Panc1 (cell line): Measurements from ENCODE around the gene ATXN2.

Experiments
- POLR2AphosphoS5 ChIP-seq: IDR thresholded peaks from 2 replicates; pipeline ENCODE4 v1.6.1; 2012; ENCODE audit warnings: mild to moderate bottlenecking, low read depth, low read length, moderate library complexity
- SIN3A ChIP-seq: IDR thresholded peaks from 2 replicates; pipeline ENCODE4 v1.6.1; 2012; ENCODE audit warnings: low read depth, mild to moderate bottlenecking, low read length, moderate library complexity, borderline replicate concordance; ENCODE audit not compliant: insufficient read depth
- TCF7L2 ChIP-seq: IDR thresholded peaks from 2 replicates; pipeline ENCODE4 v1.6.1; 2011; ENCODE audit warnings: mild to moderate bottlenecking, low read depth, low read length, inconsistent platforms
- TF ChIP-seq, protein P1 (sequence below), 2 experiments: IDR thresholded peaks; 2 replicates each; pipeline ENCODE4 v1.6.1; 2011 to 2012; ENCODE audit warnings: low read depth in 2 of 2, control low read depth in 1 of 2, low read length in 1 of 2, mild to moderate bottlenecking in 1 of 2, moderate library complexity in 1 of 2; ENCODE audit not compliant: insufficient read depth in 1 of 2
- TF ChIP-seq, protein P2 (sequence below): fragments of 450-650 bp; IDR thresholded peaks from 2 replicates; pipeline ENCODE4 v1.5.1; 2017; ENCODE audit warnings: mild to moderate bottlenecking

GRCh38 chr12:111443086-111443485 is 156.0 kb downstream of the ATXN2 start:
- TF ChIP-seq, protein P1, sequence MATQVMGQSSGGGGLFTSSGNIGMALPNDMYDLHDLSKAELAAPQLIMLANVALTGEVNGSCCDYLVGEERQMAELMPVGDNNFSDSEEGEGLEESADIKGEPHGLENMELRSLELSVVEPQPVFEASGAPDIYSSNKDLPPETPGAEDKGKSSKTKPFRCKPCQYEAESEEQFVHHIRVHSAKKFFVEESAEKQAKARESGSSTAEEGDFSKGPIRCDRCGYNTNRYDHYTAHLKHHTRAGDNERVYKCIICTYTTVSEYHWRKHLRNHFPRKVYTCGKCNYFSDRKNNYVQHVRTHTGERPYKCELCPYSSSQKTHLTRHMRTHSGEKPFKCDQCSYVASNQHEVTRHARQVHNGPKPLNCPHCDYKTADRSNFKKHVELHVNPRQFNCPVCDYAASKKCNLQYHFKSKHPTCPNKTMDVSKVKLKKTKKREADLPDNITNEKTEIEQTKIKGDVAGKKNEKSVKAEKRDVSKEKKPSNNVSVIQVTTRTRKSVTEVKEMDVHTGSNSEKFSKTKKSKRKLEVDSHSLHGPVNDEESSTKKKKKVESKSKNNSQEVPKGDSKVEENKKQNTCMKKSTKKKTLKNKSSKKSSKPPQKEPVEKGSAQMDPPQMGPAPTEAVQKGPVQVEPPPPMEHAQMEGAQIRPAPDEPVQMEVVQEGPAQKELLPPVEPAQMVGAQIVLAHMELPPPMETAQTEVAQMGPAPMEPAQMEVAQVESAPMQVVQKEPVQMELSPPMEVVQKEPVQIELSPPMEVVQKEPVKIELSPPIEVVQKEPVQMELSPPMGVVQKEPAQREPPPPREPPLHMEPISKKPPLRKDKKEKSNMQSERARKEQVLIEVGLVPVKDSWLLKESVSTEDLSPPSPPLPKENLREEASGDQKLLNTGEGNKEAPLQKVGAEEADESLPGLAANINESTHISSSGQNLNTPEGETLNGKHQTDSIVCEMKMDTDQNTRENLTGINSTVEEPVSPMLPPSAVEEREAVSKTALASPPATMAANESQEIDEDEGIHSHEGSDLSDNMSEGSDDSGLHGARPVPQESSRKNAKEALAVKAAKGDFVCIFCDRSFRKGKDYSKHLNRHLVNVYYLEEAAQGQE (IDR thresholded peaks at IDR 0.05; ENCODE audit: insufficient read depth in 1 of 2, low read depth in 2 of 2, low read length in 1 of 2): no peak
- TF ChIP-seq, protein P2, sequence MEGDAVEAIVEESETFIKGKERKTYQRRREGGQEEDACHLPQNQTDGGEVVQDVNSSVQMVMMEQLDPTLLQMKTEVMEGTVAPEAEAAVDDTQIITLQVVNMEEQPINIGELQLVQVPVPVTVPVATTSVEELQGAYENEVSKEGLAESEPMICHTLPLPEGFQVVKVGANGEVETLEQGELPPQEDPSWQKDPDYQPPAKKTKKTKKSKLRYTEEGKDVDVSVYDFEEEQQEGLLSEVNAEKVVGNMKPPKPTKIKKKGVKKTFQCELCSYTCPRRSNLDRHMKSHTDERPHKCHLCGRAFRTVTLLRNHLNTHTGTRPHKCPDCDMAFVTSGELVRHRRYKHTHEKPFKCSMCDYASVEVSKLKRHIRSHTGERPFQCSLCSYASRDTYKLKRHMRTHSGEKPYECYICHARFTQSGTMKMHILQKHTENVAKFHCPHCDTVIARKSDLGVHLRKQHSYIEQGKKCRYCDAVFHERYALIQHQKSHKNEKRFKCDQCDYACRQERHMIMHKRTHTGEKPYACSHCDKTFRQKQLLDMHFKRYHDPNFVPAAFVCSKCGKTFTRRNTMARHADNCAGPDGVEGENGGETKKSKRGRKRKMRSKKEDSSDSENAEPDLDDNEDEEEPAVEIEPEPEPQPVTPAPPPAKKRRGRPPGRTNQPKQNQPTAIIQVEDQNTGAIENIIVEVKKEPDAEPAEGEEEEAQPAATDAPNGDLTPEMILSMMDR: no peak
- TF ChIP-seq TCF7L2 (no peak), SIN3A (no peak), POLR2AphosphoS5 (no peak)
